GM23338 (cell line): Measurements from ENCODE around the gene ATP10A. TPM values are rescaled to one million over a fixed set of nuclear protein-coding genes. Genes with fewer than 3 reads are reported as not detected.

Experiments
- ATAC-seq: fragments of 200-7000 bp; cut with Tn5 transposase; 3 replicates; pipeline ENCODE4 v1.9.1; 2020
- DNase-seq: peaks from one replicate; pipeline ENCODE4 v3.0.0-alpha.2; 2015; ENCODE audit warnings: low spot score
- H2AFZ ChIP-seq: fragments of 200-600 bp; sonication (generic); 2 replicates; pipeline ENCODE4 v1.8.0; 2016; ENCODE audit warnings: antibody characterized with exemption, mild to moderate bottlenecking, moderate library complexity
- H3F3A ChIP-seq: fragments of 200-600 bp; sonication (generic); replicated peaks from 2 replicates; pipeline ENCODE4 v1.8.0; 2017; ENCODE audit warnings: antibody characterized with exemption, mixed run types, low read depth
- H3K27ac ChIP-seq: fragments of 200-600 bp; sonication (generic); 2 replicates; pipeline ENCODE4 v1.6.1; 2016; ENCODE audit warnings: low read depth
- H3K27me3 ChIP-seq: fragments of 200-600 bp; sonication (generic); 2 replicates; pipeline ENCODE4 v1.8.0; 2016; ENCODE audit warnings: mild to moderate bottlenecking, mixed run types, moderate library complexity; ENCODE audit not compliant: insufficient read depth
- H3K36me3 ChIP-seq: fragments of 200-600 bp; sonication (generic); 2 replicates; pipeline ENCODE4 v1.8.0; 2016; ENCODE audit warnings: mild to moderate bottlenecking; ENCODE audit not compliant: insufficient read depth
- H3K4me1 ChIP-seq: fragments of 200-600 bp; sonication (generic); 2 replicates; pipeline ENCODE4 v1.8.0; 2016; ENCODE audit warnings: mild to moderate bottlenecking, moderate library complexity; ENCODE audit not compliant: insufficient read depth
- H3K4me2 ChIP-seq: fragments of 200-600 bp; sonication (generic); 2 replicates; pipeline ENCODE4 v1.7.1; 2017; ENCODE audit warnings: mixed run types
- H3K4me3 ChIP-seq: fragments of 200-600 bp; sonication (generic); 2 replicates; pipeline ENCODE4 v1.6.1; 2016; ENCODE audit warnings: mixed run types
- H3K79me2 ChIP-seq: fragments of 200-600 bp; sonication (generic); replicated peaks from 2 replicates; pipeline ENCODE4 v1.8.0; 2017; ENCODE audit warnings: mild to moderate bottlenecking; ENCODE audit not compliant: insufficient read depth
- H3K9me2 ChIP-seq: fragments of 200-600 bp; sonication (generic); 2 replicates; pipeline ENCODE4 v1.8.0; 2017; ENCODE audit not compliant: insufficient read depth
- H4K20me1 ChIP-seq: fragments of 200-600 bp; sonication (generic); replicated peaks from 2 replicates; pipeline ENCODE4 v1.8.0; 2017; ENCODE audit warnings: mild to moderate bottlenecking; ENCODE audit not compliant: insufficient read depth
- H3K27ac Mint-ChIP-seq: 2 replicates; pipeline ENCODE4 v1.8.0; 2020; ENCODE audit warnings: inconsistent platforms, mild to moderate bottlenecking, moderate library complexity, mixed read lengths
- H3K27me3 Mint-ChIP-seq: 3 replicates; pipeline ENCODE4 v1.8.0; 2022; ENCODE audit warnings: low read depth, mild to moderate bottlenecking, moderate library complexity, mixed read lengths, inconsistent platforms; ENCODE audit not compliant: insufficient read depth, poor library complexity
- H3K36me3 Mint-ChIP-seq: 3 replicates; pipeline ENCODE4 v1.8.0; 2021; ENCODE audit warnings: low read depth, mild to moderate bottlenecking, inconsistent platforms, moderate library complexity, mixed read lengths
- H3K4me1 Mint-ChIP-seq: 3 replicates; pipeline ENCODE4 v1.8.0; 2020; ENCODE audit warnings: mild to moderate bottlenecking, inconsistent platforms, mixed read lengths
- H3K4me3 Mint-ChIP-seq: 3 replicates; pipeline ENCODE4 v1.8.0; 2021; ENCODE audit warnings: moderate library complexity, mild to moderate bottlenecking, inconsistent platforms, mixed read lengths
- H3K9me3 Mint-ChIP-seq: 3 replicates; pipeline ENCODE4 v1.8.0; 2020; ENCODE audit warnings: moderate library complexity, mild to moderate bottlenecking, inconsistent platforms, mixed read lengths
- CREB1 ChIP-seq: fragments of 250-450 bp; sonication (Bioruptor Pico); IDR thresholded peaks from 2 replicates; pipeline ENCODE4 v1.5.0; 2020; ENCODE audit warnings: low read depth, mild to moderate bottlenecking, moderate library complexity
- EZH2 ChIP-seq: fragments of 200-600 bp; sonication (generic); IDR thresholded peaks from one replicate; pipeline ENCODE4 v1.8.0; 2017; ENCODE audit warnings: antibody characterized with exemption, mild to moderate bottlenecking, low read depth; ENCODE audit not compliant: unreplicated experiment
- EZH2phosphoT487 ChIP-seq: fragments of 200-600 bp; sonication (generic); IDR thresholded peaks from one replicate; pipeline ENCODE4 v1.8.1; 2018; ENCODE audit warnings: antibody characterized with exemption; ENCODE audit not compliant: unreplicated experiment
- JUNB ChIP-seq: IDR thresholded peaks from one replicate; pipeline ENCODE4 v1.6.1; 2016; ENCODE audit warnings: antibody characterized with exemption; ENCODE audit not compliant: unreplicated experiment
- NANOG ChIP-seq: IDR thresholded peaks from 2 replicates; pipeline ENCODE4 v1.6.1; 2016; ENCODE audit warnings: antibody characterized with exemption, borderline replicate concordance
- POLR2AphosphoS5 ChIP-seq: IDR thresholded peaks from 2 replicates; pipeline ENCODE4 v1.6.1; 2016; ENCODE audit warnings: antibody characterized with exemption, low read depth
- ZNF114 ChIP-seq: fragments of 250-450 bp; sonication (Bioruptor Pico); IDR thresholded peaks from 2 replicates; pipeline ENCODE4 v1.5.0; 2020; ENCODE audit warnings: mild to moderate bottlenecking, moderate library complexity
- ZNF331 ChIP-seq: fragments of 250-450 bp; sonication (Bioruptor Pico); IDR thresholded peaks from 2 replicates; pipeline ENCODE4 v1.5.0; 2020; ENCODE audit warnings: low read depth, mild to moderate bottlenecking, moderate library complexity
- polyA plus RNA-seq: library from polyadenylated mRNA; unstranded; fragments of >200 nt; fragmentation: Nextera tagmentation; extraction: Ambion mirVana; gene quantifications from 2 replicates; pipeline ENCODE4 v1.2.1, GENCODE V29; 2016
- total RNA-seq: library from RNA; depleted of rRNA; stranded (reverse); fragments of >200 nt; shearing (Covaris generic); gene quantifications from 2 replicates; pipeline ENCODE4 v1.2.3, GENCODE V29; 2014
- TF ChIP-seq, protein P1 (sequence below): IDR thresholded peaks from one replicate; pipeline ENCODE4 v1.6.1; 2018; ENCODE audit warnings: antibody characterized with exemption; ENCODE audit not compliant: unreplicated experiment
- TF ChIP-seq, protein P2 (sequence below), 2 experiments: fragments of 200-600 bp in 1 of 2; sonication (generic) in 1 of 2; conservative IDR thresholded peaks; 2 replicates each; pipeline versions ENCODE4 v1.5.1 to v1.6.1; 2016 to 2017; ENCODE audit warnings: antibody characterized with exemption in 2 of 2, low read depth in 2 of 2, mild to moderate bottlenecking in 2 of 2, moderate library complexity in 1 of 2
- TF ChIP-seq, protein P3 (sequence below): IDR thresholded peaks from 2 replicates; pipeline ENCODE4 v1.6.1; 2016; ENCODE audit warnings: antibody characterized with exemption
- TF ChIP-seq, protein P4 (sequence below): fragments of 250-450 bp; sonication (Bioruptor Pico); IDR thresholded peaks from 2 replicates; pipeline ENCODE4 v1.5.0; 2020; ENCODE audit warnings: mild to moderate bottlenecking, moderate library complexity

Gene ATP10A
- total and polyA plus RNA-seq, 2 experiments from 2014 or later = 0.36 to 5.6 TPM

DNA sequence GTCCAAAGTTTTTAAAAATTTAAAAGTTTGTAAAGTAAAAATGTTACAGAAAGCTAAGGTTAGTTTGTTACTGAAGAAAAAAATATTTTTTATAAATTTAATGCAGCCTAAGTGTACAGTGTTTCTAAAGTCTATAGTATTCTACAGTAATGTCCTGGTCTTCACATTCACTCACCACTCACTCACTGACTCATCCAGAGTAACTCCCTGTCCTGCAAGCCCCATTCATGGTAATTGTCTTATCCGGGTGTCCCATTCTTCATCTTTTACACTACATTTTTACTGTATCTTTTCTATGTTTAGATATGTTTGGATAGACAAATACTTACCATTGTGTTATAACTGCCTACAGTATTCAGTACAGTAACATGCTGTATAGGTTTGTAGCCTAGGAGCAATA is 36.7 kb upstream of the ATP10A start:
- no peak overlapping the region for H3K27ac Mint-ChIP-seq
- Histone ChIP-seq H3K4me3 (no peak overlapping the region), H3F3A (no peaks in the 10 kb centered on the region), H3K27ac (no peak overlapping the region), H3K79me2 (no peaks in the 10 kb centered on the region), H3K4me1 (no peaks in the 10 kb centered on the region), H3K36me3 (no peaks in the 10 kb centered on the region), H2AFZ (no peak overlapping the region), H4K20me1 (no peaks in the 10 kb centered on the region), H3K9me2 (0 out of 2 replicates have a peak, but pooled peaks cover 5% of the 10 kb centered on the region), H3K4me2 (no peak overlapping the region), H3K27me3 (no peaks in the 10 kb centered on the region)
- H3K27me3 Mint-ChIP-seq = no peaks in the 10 kb centered on the region
- H3K4me3 Mint-ChIP-seq = no peak overlapping the region
- no peaks in the 10 kb centered on the region for H3K9me3 Mint-ChIP-seq
- no peak for DNase-seq
- ATAC-seq = no peak
- H3K4me1 Mint-ChIP-seq = peaks cover 8% of the 10 kb centered on the region
- no peak for TF ChIP-seq ZNF331 (CRISPR knock-in tag)
- TF ChIP-seq, protein P1, sequence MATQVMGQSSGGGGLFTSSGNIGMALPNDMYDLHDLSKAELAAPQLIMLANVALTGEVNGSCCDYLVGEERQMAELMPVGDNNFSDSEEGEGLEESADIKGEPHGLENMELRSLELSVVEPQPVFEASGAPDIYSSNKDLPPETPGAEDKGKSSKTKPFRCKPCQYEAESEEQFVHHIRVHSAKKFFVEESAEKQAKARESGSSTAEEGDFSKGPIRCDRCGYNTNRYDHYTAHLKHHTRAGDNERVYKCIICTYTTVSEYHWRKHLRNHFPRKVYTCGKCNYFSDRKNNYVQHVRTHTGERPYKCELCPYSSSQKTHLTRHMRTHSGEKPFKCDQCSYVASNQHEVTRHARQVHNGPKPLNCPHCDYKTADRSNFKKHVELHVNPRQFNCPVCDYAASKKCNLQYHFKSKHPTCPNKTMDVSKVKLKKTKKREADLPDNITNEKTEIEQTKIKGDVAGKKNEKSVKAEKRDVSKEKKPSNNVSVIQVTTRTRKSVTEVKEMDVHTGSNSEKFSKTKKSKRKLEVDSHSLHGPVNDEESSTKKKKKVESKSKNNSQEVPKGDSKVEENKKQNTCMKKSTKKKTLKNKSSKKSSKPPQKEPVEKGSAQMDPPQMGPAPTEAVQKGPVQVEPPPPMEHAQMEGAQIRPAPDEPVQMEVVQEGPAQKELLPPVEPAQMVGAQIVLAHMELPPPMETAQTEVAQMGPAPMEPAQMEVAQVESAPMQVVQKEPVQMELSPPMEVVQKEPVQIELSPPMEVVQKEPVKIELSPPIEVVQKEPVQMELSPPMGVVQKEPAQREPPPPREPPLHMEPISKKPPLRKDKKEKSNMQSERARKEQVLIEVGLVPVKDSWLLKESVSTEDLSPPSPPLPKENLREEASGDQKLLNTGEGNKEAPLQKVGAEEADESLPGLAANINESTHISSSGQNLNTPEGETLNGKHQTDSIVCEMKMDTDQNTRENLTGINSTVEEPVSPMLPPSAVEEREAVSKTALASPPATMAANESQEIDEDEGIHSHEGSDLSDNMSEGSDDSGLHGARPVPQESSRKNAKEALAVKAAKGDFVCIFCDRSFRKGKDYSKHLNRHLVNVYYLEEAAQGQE = no peak
- TF ChIP-seq POLR2AphosphoS5 = no peak
- TF ChIP-seq NANOG = no peak
- TF ChIP-seq, protein P2, sequence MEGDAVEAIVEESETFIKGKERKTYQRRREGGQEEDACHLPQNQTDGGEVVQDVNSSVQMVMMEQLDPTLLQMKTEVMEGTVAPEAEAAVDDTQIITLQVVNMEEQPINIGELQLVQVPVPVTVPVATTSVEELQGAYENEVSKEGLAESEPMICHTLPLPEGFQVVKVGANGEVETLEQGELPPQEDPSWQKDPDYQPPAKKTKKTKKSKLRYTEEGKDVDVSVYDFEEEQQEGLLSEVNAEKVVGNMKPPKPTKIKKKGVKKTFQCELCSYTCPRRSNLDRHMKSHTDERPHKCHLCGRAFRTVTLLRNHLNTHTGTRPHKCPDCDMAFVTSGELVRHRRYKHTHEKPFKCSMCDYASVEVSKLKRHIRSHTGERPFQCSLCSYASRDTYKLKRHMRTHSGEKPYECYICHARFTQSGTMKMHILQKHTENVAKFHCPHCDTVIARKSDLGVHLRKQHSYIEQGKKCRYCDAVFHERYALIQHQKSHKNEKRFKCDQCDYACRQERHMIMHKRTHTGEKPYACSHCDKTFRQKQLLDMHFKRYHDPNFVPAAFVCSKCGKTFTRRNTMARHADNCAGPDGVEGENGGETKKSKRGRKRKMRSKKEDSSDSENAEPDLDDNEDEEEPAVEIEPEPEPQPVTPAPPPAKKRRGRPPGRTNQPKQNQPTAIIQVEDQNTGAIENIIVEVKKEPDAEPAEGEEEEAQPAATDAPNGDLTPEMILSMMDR (conservative IDR thresholded peaks at IDR 0.05; ENCODE audit: low read depth in 2 of 2) = no peak
- TF ChIP-seq EZH2phosphoT487 = no peak
- no peak for TF ChIP-seq EZH2
- TF ChIP-seq, protein P3, sequence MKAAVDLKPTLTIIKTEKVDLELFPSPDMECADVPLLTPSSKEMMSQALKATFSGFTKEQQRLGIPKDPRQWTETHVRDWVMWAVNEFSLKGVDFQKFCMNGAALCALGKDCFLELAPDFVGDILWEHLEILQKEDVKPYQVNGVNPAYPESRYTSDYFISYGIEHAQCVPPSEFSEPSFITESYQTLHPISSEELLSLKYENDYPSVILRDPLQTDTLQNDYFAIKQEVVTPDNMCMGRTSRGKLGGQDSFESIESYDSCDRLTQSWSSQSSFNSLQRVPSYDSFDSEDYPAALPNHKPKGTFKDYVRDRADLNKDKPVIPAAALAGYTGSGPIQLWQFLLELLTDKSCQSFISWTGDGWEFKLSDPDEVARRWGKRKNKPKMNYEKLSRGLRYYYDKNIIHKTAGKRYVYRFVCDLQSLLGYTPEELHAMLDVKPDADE = no peak
- TF ChIP-seq CREB1 (CRISPR knock-in tag) = no peak
- TF ChIP-seq JUNB = no peak
- TF ChIP-seq ZNF114 (CRISPR knock-in tag) = no peak
- TF ChIP-seq, protein P4, sequence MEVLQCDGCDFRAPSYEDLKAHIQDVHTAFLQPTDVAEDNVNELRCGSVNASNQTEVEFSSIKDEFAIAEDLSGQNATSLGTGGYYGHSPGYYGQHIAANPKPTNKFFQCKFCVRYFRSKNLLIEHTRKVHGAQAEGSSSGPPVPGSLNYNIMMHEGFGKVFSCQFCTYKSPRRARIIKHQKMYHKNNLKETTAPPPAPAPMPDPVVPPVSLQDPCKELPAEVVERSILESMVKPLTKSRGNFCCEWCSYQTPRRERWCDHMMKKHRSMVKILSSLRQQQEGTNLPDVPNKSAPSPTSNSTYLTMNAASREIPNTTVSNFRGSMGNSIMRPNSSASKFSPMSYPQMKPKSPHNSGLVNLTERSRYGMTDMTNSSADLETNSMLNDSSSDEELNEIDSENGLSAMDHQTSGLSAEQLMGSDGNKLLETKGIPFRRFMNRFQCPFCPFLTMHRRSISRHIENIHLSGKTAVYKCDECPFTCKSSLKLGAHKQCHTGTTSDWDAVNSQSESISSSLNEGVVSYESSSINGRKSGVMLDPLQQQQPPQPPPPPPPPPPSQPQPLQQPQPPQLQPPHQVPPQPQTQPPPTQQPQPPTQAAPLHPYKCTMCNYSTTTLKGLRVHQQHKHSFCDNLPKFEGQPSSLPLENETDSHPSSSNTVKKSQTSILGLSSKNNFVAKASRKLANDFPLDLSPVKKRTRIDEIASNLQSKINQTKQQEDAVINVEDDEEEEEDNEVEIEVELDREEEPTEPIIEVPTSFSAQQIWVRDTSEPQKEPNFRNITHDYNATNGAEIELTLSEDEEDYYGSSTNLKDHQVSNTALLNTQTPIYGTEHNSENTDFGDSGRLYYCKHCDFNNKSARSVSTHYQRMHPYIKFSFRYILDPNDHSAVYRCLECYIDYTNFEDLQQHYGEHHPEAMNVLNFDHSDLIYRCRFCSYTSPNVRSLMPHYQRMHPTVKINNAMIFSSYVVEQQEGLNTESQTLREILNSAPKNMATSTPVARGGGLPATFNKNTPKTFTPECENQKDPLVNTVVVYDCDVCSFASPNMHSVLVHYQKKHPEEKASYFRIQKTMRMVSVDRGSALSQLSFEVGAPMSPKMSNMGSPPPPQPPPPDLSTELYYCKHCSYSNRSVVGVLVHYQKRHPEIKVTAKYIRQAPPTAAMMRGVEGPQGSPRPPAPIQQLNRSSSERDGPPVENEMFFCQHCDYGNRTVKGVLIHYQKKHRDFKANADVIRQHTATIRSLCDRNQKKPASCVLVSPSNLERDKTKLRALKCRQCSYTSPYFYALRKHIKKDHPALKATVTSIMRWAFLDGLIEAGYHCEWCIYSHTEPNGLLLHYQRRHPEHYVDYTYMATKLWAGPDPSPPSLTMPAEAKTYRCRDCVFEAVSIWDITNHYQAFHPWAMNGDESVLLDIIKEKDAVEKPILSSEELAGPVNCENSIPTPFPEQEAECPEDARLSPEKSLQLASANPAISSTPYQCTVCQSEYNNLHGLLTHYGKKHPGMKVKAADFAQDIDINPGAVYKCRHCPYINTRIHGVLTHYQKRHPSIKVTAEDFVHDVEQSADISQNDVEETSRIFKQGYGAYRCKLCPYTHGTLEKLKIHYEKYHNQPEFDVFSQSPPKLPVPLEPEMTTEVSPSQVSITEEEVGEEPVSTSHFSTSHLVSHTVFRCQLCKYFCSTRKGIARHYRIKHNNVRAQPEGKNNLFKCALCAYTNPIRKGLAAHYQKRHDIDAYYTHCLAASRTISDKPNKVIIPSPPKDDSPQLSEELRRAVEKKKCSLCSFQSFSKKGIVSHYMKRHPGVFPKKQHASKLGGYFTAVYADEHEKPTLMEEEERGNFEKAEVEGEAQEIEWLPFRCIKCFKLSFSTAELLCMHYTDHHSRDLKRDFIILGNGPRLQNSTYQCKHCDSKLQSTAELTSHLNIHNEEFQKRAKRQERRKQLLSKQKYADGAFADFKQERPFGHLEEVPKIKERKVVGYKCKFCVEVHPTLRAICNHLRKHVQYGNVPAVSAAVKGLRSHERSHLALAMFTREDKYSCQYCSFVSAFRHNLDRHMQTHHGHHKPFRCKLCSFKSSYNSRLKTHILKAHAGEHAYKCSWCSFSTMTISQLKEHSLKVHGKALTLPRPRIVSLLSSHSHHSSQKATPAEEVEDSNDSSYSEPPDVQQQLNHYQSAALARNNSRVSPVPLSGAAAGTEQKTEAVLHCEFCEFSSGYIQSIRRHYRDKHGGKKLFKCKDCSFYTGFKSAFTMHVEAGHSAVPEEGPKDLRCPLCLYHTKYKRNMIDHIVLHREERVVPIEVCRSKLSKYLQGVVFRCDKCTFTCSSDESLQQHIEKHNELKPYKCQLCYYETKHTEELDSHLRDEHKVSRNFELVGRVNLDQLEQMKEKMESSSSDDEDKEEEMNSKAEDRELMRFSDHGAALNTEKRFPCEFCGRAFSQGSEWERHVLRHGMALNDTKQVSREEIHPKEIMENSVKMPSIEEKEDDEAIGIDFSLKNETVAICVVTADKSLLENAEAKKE (CRISPR knock-in tag) = no peak
- H3K36me3 Mint-ChIP-seq = no peaks in the 10 kb centered on the region
